IPS-NIHi7 (cell line): ENCODE measurements around the gene MPG.
"Not testable (repeated sequence)": the region's sequence is repeated elsewhere in the genome, so short reads cannot be mapped to it uniquely, and the experiment has no call there.

Experiments used
- DNase-seq: peaks from one replicate; pipeline ENCODE4 v3.0.0; 2012; ENCODE audit warnings: mixed read lengths; ENCODE audit errors: extremely low spot score

Gene MPG

GRCh38 chr16:112153-112840, 34.3 kb downstream of the MPG start:
- no peak for DNase-seq

- no peak for DNase-seq
Measured at GRCh38 chr16:114327-114726, 36.3 kb downstream of the MPG start.

GRCh38 chr16:116015-116414, 38.0 kb downstream of the MPG start:
- no peak for DNase-seq

- peak; percentile 88 for DNase-seq
Measured at GRCh38 chr16:117379-118365, 39.6 kb downstream of the MPG start.

GRCh38 chr16:118857-119256, 40.8 kb downstream of the MPG start:
- DNase-seq = no peak

- DNase-seq = no peak
Measured at GRCh38 chr16:119295-119694, 41.3 kb downstream of the MPG start.

- DNase-seq = no peak
Measured at GRCh38 chr16:119835-120491, 41.9 kb downstream of the MPG start.

GRCh38 chr16:120756-121155, 42.7 kb downstream of the MPG start:
- DNase-seq = no peak

- no peak for DNase-seq
Measured at GRCh38 chr16:122361-122760, 44.3 kb downstream of the MPG start.

- not testable (repeated sequence) for DNase-seq
Measured at GRCh38 chr16:123558-124350, 45.7 kb downstream of the MPG start.

GRCh38 chr16:125011-125410, 47.0 kb downstream of the MPG start:
- no peak for DNase-seq

- DNase-seq = no peak
Measured at GRCh38 chr16:129075-129474, 51.0 kb downstream of the MPG start.

GRCh38 chr16:130533-131173, 52.6 kb downstream of the MPG start:
- no peak for DNase-seq

- DNase-seq = no peak
Measured at GRCh38 chr16:132120-132519, 54.1 kb downstream of the MPG start.

GRCh38 chr16:133716-134115, 55.7 kb downstream of the MPG start:
- no peak for DNase-seq
